Adipocyte (in vitro differentiated cells): Measurements from ENCODE around the gene SLC15A3.

ENCODE experiments used
- DNase-seq: peaks from one replicate; pipeline ENCODE4 v3.0.0-alpha.2; 2015; ENCODE audit warnings: low read depth
- H3K27me3 ChIP-seq: replicated peaks from 2 replicates; pipeline ENCODE4 v1.7.0; 2013; ENCODE audit warnings: mild to moderate bottlenecking, low read length, moderate library complexity; ENCODE audit not compliant: control insufficient read depth, insufficient read depth
- H3K36me3 ChIP-seq: 2 replicates; pipeline ENCODE4 v1.7.0; 2013; ENCODE audit warnings: low read length, mild to moderate bottlenecking, moderate library complexity; ENCODE audit not compliant: control insufficient read depth, insufficient read depth, severe bottlenecking
- H3K4me1 ChIP-seq: 2 replicates; pipeline ENCODE4 v1.7.0; 2013; ENCODE audit warnings: mild to moderate bottlenecking, low read length, moderate library complexity; ENCODE audit not compliant: control insufficient read depth, insufficient read depth
- H3K4me3 ChIP-seq: 2 replicates; pipeline ENCODE4 v1.7.0; 2013; ENCODE audit warnings: mild to moderate bottlenecking, low read length, moderate library complexity
- H3K9ac ChIP-seq: 2 replicates; pipeline ENCODE4 v1.7.0; 2013; ENCODE audit warnings: mild to moderate bottlenecking, low read length, moderate library complexity
- H3K9me3 ChIP-seq: 2 replicates; pipeline ENCODE4 v1.7.0; 2013; ENCODE audit warnings: mild to moderate bottlenecking, low read length, moderate library complexity; ENCODE audit not compliant: control insufficient read depth

Gene SLC15A3

DNA sequence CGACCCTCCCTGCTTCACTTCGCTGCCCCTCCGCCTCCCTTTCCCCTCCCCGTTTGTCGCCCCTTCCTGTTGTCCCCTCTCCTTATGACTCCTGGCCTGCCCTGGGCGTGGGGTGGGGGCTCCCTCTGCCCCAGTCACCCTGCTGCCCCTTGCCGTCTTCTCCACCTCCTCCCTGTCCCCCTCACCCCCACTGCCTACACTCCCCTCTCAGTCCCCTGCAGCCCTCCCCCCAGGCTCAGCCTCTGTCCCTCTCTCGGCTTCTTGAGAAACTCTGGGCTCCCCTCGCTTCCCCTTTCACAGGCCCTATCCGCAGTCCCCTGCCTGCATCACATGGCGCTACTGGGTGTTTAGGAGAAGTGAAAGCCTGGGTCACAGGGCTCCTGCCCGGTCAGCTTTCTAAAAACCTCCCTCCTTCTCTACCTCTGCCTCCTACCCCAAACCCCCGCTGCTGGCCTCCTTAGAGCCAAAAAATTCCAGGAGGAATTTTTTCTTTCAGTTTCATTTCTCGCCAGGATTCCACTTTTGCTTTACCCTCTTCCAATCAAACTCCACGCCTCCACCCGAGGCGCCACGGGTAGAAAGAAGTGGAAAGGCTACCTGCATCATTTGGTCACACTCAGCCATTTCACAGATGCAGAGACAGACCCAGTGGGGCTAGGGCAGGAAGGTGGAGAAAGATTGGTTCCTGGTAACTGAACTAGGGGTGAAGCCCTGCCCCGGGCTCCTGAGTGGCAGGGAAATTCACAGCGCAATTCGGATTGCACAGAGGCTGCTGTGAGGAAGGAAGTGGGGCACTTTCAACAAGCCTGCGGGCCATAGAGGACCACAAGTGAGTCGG lies at the start of gene SLC15A3:
Gene SLC15A3, minus strand, starts transcription at position 273 of the 838 bp plus-strand sequence. CDS start 625 bp downstream, outside the sequence.
- peak within 1 kb of the TSS; percentile 86 for H3K9ac ChIP-seq
- peak within 1 kb of the TSS; percentile 81 for H3K4me3 ChIP-seq
- no peaks in the 10 kb centered on the region for H3K9me3 ChIP-seq
- peak; percentile 73 for DNase-seq
- no peaks in the 10 kb centered on the region for H3K27me3 ChIP-seq
- no peaks in the 10 kb centered on the region for H3K36me3 ChIP-seq
- H3K4me1 ChIP-seq, result peaks cover 11% of the 10 kb centered on the region

DNA sequence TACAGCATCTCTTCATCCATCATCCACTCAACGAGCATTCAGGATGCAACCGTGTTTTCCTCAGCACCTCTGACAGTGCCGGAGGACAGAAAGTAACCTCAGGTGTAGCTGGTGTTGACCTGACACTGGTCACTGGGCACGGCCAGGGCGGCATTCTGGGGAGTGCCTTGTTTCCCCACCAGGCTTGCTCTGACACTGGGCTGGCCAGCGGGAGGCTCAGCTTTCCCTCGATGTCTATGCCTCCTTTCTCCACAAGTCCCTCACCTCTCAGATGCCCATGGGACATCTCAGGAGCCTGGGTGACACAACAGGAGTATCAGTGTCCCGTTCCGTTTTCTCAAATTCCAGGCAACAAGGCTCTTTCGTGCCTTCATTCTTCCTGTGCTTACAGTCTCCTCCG lies 48.5 kb upstream of the SLC15A3 start:
- Histone ChIP-seq H3K27me3 (peaks cover 47% of the 10 kb centered on the region), H3K36me3 (no peaks in the 10 kb centered on the region), H3K4me1 (peaks cover 6% of the 10 kb centered on the region), H3K9me3 (no peaks in the 10 kb centered on the region), H3K9ac (no peak overlapping the region), H3K4me3 (no peak overlapping the region)
- no peak for DNase-seq

DNA sequence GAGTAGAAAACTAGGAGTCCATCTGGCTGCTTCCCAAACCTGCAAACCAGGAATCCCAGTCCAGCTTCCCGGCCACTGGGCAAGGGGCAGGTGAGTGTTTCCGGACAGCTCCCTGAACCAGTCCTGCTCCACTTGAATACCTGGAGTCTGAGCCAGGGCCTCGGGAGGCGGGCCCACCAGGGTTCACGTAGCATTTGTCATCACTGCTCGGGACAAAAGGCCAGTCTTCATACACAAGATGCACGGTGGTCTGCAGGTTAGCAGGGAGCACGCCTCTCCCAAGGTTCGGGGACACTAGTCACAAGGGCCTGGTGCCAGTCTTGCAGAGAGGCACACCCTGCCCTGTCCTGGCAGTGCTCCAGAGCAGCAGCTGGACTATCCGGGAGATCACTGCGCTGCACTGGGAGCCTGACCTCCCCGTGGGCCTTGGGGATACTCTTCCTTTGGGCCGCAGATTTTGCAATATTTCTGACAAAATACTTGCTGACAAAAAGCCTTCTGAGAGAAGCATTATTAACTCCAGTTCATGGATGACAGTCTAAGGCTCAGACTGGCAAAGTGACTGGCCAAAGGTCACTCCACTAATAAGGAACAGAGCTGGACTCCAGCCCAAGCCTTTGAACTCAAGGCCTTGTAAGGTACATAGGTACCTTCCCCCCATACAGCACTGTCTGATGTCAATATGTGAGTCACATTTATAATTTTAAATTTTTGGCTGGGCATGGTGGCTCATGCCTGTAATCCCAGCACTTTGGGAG lies 44.6 kb upstream of the SLC15A3 start:
- no peak for DNase-seq
- H3K4me3 ChIP-seq, result no peak overlapping the region
- no peak overlapping the region for H3K9ac ChIP-seq
- no peaks in the 10 kb centered on the region for H3K36me3 ChIP-seq
- H3K4me1 ChIP-seq, result peaks cover 6% of the 10 kb centered on the region
- peaks cover 45% of the 10 kb centered on the region for H3K27me3 ChIP-seq
- H3K9me3 ChIP-seq, result no peaks in the 10 kb centered on the region

DNA sequence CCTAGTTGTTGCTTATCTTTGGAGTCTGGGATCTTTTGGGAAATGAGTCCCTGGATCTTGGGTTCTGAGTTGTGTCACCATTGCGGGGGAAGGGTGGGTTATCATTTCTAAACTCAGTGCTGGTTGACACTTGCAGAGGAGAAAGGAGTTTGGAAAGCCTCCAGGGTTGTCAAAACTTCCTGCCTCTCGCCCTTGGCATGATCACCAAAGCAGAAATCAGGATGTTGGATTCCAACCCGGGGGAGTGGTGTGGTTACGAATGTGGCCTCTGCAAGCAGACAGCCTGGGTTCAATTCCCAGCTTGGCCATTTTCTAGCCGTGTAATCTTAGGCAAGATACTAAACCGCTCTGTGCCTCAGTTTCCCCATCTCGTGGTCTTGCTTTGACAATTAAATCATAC lies 43.8 kb upstream of the SLC15A3 start:
- peaks cover 43% of the 10 kb centered on the region for H3K27me3 ChIP-seq
- no peaks in the 10 kb centered on the region for H3K9me3 ChIP-seq
- H3K4me1 ChIP-seq, result peaks cover 6% of the 10 kb centered on the region
- H3K9ac ChIP-seq, result no peak overlapping the region
- no peak for DNase-seq
- H3K36me3 ChIP-seq, result no peaks in the 10 kb centered on the region
- H3K4me3 ChIP-seq, result no peak overlapping the region

DNA sequence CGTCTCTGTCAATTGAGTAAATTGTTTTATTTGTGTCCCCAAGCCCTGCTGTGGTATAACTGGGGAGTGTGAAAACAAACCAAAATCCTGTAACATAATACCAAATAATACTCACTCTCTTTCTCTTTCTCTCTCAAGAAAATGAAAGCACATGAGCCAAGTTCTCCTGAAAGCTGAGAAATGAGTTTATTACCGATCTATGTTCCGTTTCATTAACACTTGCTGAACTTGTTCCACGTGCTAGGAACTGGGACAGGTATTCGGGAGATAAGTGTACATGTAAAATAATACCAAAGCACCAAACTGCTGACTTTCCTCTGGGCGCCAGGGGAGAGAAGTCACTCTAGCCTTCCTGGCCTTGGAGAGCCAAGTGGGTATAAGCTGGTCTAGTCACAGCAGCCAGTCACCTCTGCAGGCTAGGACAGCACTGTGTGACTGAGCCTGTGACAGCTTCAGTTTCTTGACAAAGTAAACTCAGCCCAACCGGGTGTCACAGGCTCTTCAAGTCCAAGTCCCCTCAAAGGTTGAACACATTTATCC lies 42.6 kb upstream of the SLC15A3 start:
- no peaks in the 10 kb centered on the region for H3K9me3 ChIP-seq
- no peak overlapping the region for H3K9ac ChIP-seq
- no peaks in the 10 kb centered on the region for H3K36me3 ChIP-seq
- H3K4me1 ChIP-seq, result peaks cover 6% of the 10 kb centered on the region
- no peak for DNase-seq
- H3K4me3 ChIP-seq, result no peak overlapping the region
- peaks cover 43% of the 10 kb centered on the region for H3K27me3 ChIP-seq

DNA sequence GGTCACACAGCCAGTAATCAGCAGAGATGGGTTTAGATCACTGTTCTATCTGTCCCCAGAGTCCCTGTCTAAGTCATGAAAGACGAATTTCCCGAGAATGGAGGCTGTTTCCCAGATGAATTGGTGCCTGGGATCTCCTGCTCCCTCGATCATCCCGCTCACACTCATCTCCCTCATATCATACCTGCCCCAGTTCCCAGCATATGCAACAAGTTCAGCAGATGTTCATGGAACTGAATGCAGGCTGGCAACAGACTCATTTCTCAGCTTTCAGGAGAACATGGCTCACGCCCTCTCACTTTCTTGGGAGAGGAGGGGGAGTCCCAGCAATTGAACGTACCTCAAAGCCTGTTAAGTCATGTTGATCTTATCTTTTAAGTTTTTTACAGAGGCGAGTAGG lies 41.6 kb upstream of the SLC15A3 start:
- Histone ChIP-seq H3K36me3 (no peaks in the 10 kb centered on the region), H3K9me3 (no peaks in the 10 kb centered on the region), H3K27me3 (peaks cover 53% of the 10 kb centered on the region), H3K9ac (no peak overlapping the region), H3K4me1 (peaks cover 6% of the 10 kb centered on the region), H3K4me3 (no peak overlapping the region)
- no peak for DNase-seq

DNA sequence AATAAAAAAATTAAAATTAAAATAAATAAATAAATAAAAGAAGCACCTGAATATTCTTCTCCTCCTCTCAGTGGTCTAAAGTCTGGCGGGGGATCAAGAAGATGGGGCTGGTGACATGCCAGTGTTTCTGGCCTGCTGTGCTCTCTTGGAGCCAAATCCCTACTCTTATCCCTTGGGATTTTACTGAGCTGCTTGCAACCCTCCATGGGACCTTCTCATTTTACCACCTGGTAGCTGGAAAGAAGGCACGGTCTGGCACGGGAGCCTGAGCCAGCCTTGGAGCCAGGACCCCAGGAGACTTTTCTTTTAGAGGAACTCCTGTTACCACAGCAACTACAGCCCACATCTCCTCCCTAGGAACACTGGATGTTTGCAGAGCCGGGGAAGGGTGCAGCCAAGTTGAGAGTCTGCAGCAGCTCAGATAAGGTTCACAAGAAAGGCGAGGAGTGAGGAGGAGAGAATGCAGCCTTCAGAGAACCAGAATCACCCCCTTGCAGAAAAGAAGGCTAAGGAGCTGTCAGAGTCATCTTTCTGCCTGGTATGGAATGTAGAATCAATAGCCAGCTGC lies 41.0 kb upstream of the SLC15A3 start:
- Histone ChIP-seq H3K4me1 (peaks cover 6% of the 10 kb centered on the region), H3K9ac (no peak overlapping the region), H3K27me3 (peaks cover 53% of the 10 kb centered on the region), H3K9me3 (no peaks in the 10 kb centered on the region), H3K4me3 (no peak overlapping the region), H3K36me3 (no peaks in the 10 kb centered on the region)
- no peak for DNase-seq

DNA sequence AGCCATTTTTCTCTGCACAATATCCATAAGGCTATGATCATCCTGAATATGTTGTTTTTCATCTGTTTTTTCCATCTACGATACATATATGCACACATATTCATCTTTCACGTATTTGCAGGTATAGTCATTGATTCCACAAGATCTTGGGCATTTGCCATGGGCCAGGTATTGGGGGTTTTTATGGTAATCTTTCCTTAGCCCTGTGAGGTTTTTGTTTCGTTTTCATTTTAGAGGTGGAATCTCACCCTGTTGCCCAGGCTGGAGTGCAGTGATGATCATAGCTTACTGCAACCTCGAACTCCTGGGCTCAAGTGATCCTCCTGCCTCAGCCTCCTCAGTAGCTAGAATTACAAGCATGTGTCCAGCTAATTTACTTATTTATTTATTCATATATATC lies 39.5 kb upstream of the SLC15A3 start:
- Histone ChIP-seq H3K4me3 (no peak overlapping the region), H3K36me3 (no peaks in the 10 kb centered on the region), H3K27me3 (peaks cover 58% of the 10 kb centered on the region), H3K4me1 (peaks cover 6% of the 10 kb centered on the region), H3K9me3 (no peaks in the 10 kb centered on the region), H3K9ac (no peak overlapping the region)
- no peak for DNase-seq

DNA sequence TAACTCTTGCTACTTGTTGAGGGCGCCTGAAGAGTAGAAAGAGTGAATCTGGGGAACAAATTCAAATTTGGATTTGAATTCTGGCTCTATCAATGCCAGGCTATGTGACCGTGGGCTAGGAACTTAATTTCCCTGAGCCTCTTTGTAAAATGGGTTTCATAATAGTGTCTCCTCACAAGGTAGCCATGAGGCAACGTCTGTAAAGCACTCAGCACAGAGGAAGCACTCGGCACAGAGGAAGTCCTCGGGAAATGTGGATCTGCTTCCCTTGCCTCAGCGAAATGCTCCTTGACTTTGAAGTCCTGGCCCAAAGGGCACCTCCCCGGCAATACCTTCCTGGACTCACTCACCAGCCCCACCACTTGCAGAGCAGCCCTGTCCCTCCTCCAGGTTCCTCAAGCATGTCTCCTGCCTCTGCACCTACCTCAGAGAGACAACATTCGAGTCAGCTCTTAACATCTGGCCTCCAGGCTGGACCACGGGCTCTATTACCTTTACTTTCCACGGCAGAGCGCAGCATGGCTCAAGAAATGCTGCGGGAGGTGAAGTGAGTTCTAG lies 37.2 kb upstream of the SLC15A3 start:
- no peak overlapping the region for H3K9ac ChIP-seq
- peaks cover 47% of the 10 kb centered on the region for H3K27me3 ChIP-seq
- H3K9me3 ChIP-seq, result no peaks in the 10 kb centered on the region
- H3K4me1 ChIP-seq, result no peaks in the 10 kb centered on the region
- no peak for DNase-seq
- no peak overlapping the region for H3K4me3 ChIP-seq
- H3K36me3 ChIP-seq, result no peaks in the 10 kb centered on the region

DNA sequence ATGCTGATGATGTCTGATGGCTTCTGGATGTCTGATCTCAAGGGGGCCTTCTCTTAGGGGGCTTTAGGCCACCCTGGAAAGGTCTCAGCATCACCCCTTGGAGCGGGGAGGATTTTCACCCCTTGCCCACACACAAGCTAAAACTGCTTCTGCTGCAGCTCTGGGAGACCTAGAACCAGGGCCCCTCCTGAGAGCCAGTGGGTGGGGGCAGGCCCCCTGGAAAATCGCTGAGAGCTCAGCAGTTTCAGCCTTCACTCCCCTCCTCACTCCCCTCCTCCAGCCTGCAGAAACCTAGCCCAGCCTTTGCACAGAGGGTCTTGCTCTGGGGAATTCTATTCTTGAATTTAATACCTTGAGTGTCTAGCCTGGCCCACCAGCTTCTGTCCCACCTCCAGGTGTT lies 36.7 kb upstream of the SLC15A3 start:
- H3K36me3 ChIP-seq, result no peaks in the 10 kb centered on the region
- H3K9ac ChIP-seq, result no peak overlapping the region
- H3K4me3 ChIP-seq, result no peak overlapping the region
- peaks cover 2% of the 10 kb centered on the region for H3K9me3 ChIP-seq
- no peak for DNase-seq
- H3K27me3 ChIP-seq, result peaks cover 48% of the 10 kb centered on the region
- H3K4me1 ChIP-seq, result no peaks in the 10 kb centered on the region
